ENCODE data around the gene CMTM2. TPM values are rescaled to one million over a fixed set of nuclear protein-coding genes. Genes with fewer than 3 reads are reported as not detected.
"Not testable (repeated sequence)": the region's sequence is repeated elsewhere in the genome, so short reads cannot be mapped to it uniquely, and the experiment has no call there.

CMTM2 gene
- polyA plus RNA-seq, 1 donor: 0.25 TPM

- Histone ChIP-seq H3K4me3 (ENCODE audit: low read length) (no peak overlapping the region), H3K27me3 (ENCODE audit: control insufficient read depth, insufficient read depth, low read length) (no peaks in the 10 kb centered on the region), H3K4me1 (ENCODE audit: control insufficient read depth, insufficient read depth, low read length) (peaks cover 4% of the 10 kb centered on the region), H3K36me3 (ENCODE audit: control insufficient read depth, insufficient read depth, low read length) (no peaks in the 10 kb centered on the region), H3K27ac (ENCODE audit: low read length) (no peak overlapping the region), H3K9me3 (ENCODE audit: control insufficient read depth, low read depth, low read length) (no peaks in the 10 kb centered on the region)
- no peak for DNase-seq
- 79% methylated on average over 4 of the region's 10 CpGs for WGBS (ENCODE audit: insufficient coverage, low lambda C conversion rate)
These were observed 6.4 kb downstream of the CMTM2 start for GRCh38 chr16:66585481-66586239.

- Histone ChIP-seq H3K9me3 (ENCODE audit: control insufficient read depth, low read depth, low read length) (no peaks in the 10 kb centered on the region), H3K36me3 (ENCODE audit: control insufficient read depth, insufficient read depth, low read length) (no peaks in the 10 kb centered on the region), H3K4me3 (ENCODE audit: low read length) (no peak overlapping the region), H3K4me1 (ENCODE audit: control insufficient read depth, insufficient read depth, low read length) (no peaks in the 10 kb centered on the region), H3K27me3 (ENCODE audit: control insufficient read depth, insufficient read depth, low read length) (no peaks in the 10 kb centered on the region), H3K27ac (ENCODE audit: low read length) (no peak overlapping the region)
- no peak for DNase-seq
- no CpG with 5 or more reads among the region's 7 CpGs for WGBS (ENCODE audit: insufficient coverage, low lambda C conversion rate)
These were observed 8.8 kb downstream of the CMTM2 start for GRCh38 chr16:66587881-66588600.

- Histone ChIP-seq H3K27me3 (ENCODE audit: control insufficient read depth, insufficient read depth, low read length) (no peaks in the 10 kb centered on the region), H3K27ac (ENCODE audit: low read length) (no peak overlapping the region), H3K4me1 (ENCODE audit: control insufficient read depth, insufficient read depth, low read length) (no peaks in the 10 kb centered on the region), H3K36me3 (ENCODE audit: control insufficient read depth, insufficient read depth, low read length) (no peaks in the 10 kb centered on the region), H3K4me3 (ENCODE audit: low read length) (no peak overlapping the region), H3K9me3 (ENCODE audit: control insufficient read depth, low read depth, low read length) (no peaks in the 10 kb centered on the region)
- DNase-seq: peak; percentile 48 to 51
- no CpG with 5 or more reads among the region's 8 CpGs for WGBS (ENCODE audit: insufficient coverage, low lambda C conversion rate)
These were observed 9.9 kb downstream of the CMTM2 start for GRCh38 chr16:66588981-66589713.

- WGBS (ENCODE audit: insufficient coverage, low lambda C conversion rate): 89% methylated on average over 4 of the region's 8 CpGs
- Histone ChIP-seq H3K27me3 (ENCODE audit: control insufficient read depth, insufficient read depth, low read length) (no peaks in the 10 kb centered on the region), H3K27ac (ENCODE audit: low read length) (no peak overlapping the region), H3K4me3 (ENCODE audit: low read length) (no peak overlapping the region), H3K9me3 (ENCODE audit: control insufficient read depth, low read depth, low read length) (no peaks in the 10 kb centered on the region), H3K4me1 (ENCODE audit: control insufficient read depth, insufficient read depth, low read length) (no peaks in the 10 kb centered on the region), H3K36me3 (ENCODE audit: control insufficient read depth, insufficient read depth, low read length) (no peaks in the 10 kb centered on the region)
- DNase-seq: no peak
These were observed 11.1 kb downstream of the CMTM2 start for GRCh38 chr16:66590322-66590721.

GRCh38 chr16:66591018-66591417 lies 11.8 kb downstream of the CMTM2 start:
- Histone ChIP-seq H3K36me3 (ENCODE audit: control insufficient read depth, insufficient read depth, low read length) (no peaks in the 10 kb centered on the region), H3K4me1 (ENCODE audit: control insufficient read depth, insufficient read depth, low read length) (no peaks in the 10 kb centered on the region), H3K27me3 (ENCODE audit: control insufficient read depth, insufficient read depth, low read length) (no peaks in the 10 kb centered on the region), H3K4me3 (ENCODE audit: low read length) (no peak overlapping the region), H3K9me3 (ENCODE audit: control insufficient read depth, low read depth, low read length) (no peaks in the 10 kb centered on the region), H3K27ac (ENCODE audit: low read length) (no peak overlapping the region)
- no CpG with 5 or more reads among the region's 4 CpGs for WGBS (ENCODE audit: insufficient coverage, low lambda C conversion rate)
- DNase-seq: no peak

DNA sequence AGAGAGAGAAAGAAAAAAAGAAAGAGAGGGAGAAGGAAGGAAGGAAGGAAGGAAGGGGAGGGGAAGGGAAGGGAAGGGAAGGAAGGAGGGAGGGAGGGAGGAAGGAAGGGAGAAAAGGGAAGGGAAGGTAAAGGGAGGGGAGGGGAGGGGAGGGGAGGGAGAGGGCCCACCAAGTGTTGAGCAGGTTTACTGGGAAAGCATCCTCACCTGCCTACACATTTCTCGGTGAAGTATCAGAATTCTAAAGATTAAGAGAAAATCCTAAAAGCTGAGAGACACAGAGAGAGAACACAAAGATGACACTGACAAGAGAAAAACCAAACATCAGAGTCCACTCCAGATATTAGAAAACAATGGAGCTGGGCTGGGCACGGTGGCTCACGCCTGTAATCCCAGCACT lies 13.0 kb downstream of the CMTM2 start:
- DNase-seq: no peak
- WGBS (ENCODE audit: insufficient coverage, low lambda C conversion rate): 80% methylated on average over 1 of the region's 3 CpGs
- Histone ChIP-seq H3K9me3 (ENCODE audit: control insufficient read depth, low read depth, low read length) (no peaks in the 10 kb centered on the region), H3K4me1 (ENCODE audit: control insufficient read depth, insufficient read depth, low read length) (no peaks in the 10 kb centered on the region), H3K4me3 (ENCODE audit: low read length) (no peak overlapping the region), H3K36me3 (ENCODE audit: control insufficient read depth, insufficient read depth, low read length) (no peaks in the 10 kb centered on the region), H3K27me3 (ENCODE audit: control insufficient read depth, insufficient read depth, low read length) (no peaks in the 10 kb centered on the region), H3K27ac (ENCODE audit: low read length) (no peak overlapping the region)

- DNase-seq: no peak
- H3K9me3 ChIP-seq (ENCODE audit: control insufficient read depth, low read depth, low read length): no peaks in the 10 kb centered on the region
- H3K4me1 ChIP-seq (ENCODE audit: control insufficient read depth, insufficient read depth, low read length): no peaks in the 10 kb centered on the region
- no peaks in the 10 kb centered on the region for H3K27me3 ChIP-seq (ENCODE audit: control insufficient read depth, insufficient read depth, low read length)
- H3K4me3 ChIP-seq (ENCODE audit: low read length): no peak overlapping the region
- no peak overlapping the region for H3K27ac ChIP-seq (ENCODE audit: low read length)
- no CpG with 5 or more reads among the region's 3 CpGs for WGBS (ENCODE audit: insufficient coverage, low lambda C conversion rate)
- no peaks in the 10 kb centered on the region for H3K36me3 ChIP-seq (ENCODE audit: control insufficient read depth, insufficient read depth, low read length)
These were observed 13.6 kb downstream of the CMTM2 start for GRCh38 chr16:66592814-66593213.

- Histone ChIP-seq H3K4me1 (ENCODE audit: control insufficient read depth, insufficient read depth, low read length) (no peaks in the 10 kb centered on the region), H3K9me3 (ENCODE audit: control insufficient read depth, low read depth, low read length) (no peaks in the 10 kb centered on the region), H3K27me3 (ENCODE audit: control insufficient read depth, insufficient read depth, low read length) (no peaks in the 10 kb centered on the region), H3K4me3 (ENCODE audit: low read length) (no peak overlapping the region), H3K36me3 (ENCODE audit: control insufficient read depth, insufficient read depth, low read length) (no peaks in the 10 kb centered on the region), H3K27ac (ENCODE audit: low read length) (no peak overlapping the region)
- DNase-seq: no peak
- no CpG with 5 or more reads among the region's 7 CpGs for WGBS (ENCODE audit: insufficient coverage, low lambda C conversion rate)
These were observed 15.5 kb downstream of the CMTM2 start for GRCh38 chr16:66594739-66595138.

DNA sequence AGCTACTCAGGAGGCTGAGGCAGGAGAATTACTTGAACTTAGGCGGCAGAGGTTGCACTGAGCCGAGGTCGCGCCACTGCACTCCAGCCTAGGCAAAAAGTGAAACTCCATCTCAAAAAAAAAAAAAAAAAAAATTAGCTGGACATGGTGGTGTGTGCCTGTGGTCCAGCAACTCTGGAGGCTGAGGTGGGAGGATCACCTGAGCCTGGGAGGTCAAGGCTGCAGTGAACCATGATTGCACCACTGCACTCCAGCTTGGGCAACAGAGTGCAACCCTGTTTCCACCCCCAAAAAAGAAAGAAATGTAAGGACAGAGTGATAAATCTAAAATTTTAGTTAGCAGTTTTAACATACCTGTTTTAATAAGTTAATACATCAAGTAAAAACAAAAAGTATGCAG lies 17.3 kb downstream of the CMTM2 start:
- not testable (repeated sequence) for H3K27me3 ChIP-seq (ENCODE audit: control insufficient read depth, insufficient read depth, low read length); H3K4me3 ChIP-seq (ENCODE audit: low read length); H3K36me3 ChIP-seq (ENCODE audit: control insufficient read depth, insufficient read depth, low read length); H3K9me3 ChIP-seq (ENCODE audit: control insufficient read depth, low read depth, low read length); H3K27ac ChIP-seq (ENCODE audit: low read length); DNase-seq; H3K4me1 ChIP-seq (ENCODE audit: control insufficient read depth, insufficient read depth, low read length)
- no CpG with 5 or more reads among the region's 4 CpGs for whole genome bisulfite sequencing (ENCODE audit: insufficient coverage, low lambda C conversion rate)

DNA sequence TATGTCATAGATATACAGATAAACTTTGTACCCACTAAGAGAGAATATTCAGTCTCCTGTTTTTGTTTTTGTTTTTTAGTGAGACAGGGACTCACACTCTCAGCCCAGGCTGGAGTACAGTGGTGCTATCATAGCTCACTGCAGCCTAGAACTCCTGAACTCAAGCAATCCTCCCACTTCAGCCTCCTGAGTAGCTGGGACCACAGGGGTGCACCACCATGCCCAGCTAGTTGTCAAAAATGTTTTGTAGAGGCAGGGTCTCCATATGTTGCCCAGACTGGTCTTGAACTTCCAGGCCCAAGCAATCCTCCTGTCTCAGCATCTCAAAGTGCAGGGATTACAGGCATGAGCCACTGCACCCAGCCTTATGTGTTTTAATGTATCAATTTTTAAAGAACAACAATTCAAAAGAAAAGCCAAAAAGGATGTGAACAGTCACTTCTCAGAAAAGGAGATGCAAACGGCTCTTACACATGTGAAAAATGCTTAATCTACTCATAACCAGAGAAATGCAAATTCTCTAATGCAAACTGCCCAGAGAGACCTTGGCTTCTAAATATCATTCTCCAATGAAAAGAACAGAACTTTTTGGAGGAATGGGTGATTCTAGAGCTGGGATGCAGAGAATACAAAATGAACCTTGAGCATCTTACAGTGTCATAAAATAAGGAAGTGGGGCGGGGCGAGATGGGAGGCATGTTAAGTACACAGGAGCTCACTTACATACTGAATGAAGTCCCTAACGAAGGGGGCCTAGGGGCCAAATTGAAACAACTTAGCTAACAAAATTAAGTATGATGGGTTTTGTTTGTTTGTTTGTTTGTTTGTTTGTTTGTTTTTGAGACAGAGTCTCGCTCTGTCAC lies 18.0 kb downstream of the CMTM2 start:
- WGBS (ENCODE audit: insufficient coverage, low lambda C conversion rate): 90% methylated on average over 2 of the region's 5 CpGs
- DNase-seq: no peak
- Histone ChIP-seq H3K4me3 (ENCODE audit: low read length) (no peak overlapping the region), H3K27me3 (ENCODE audit: control insufficient read depth, insufficient read depth, low read length) (no peaks in the 10 kb centered on the region), H3K4me1 (ENCODE audit: control insufficient read depth, insufficient read depth, low read length) (no peaks in the 10 kb centered on the region), H3K36me3 (ENCODE audit: control insufficient read depth, insufficient read depth, low read length) (no peaks in the 10 kb centered on the region), H3K9me3 (ENCODE audit: control insufficient read depth, low read depth, low read length) (peaks cover 4% of the 10 kb centered on the region), H3K27ac (ENCODE audit: low read length) (no peak overlapping the region)
